AG08396 (cell line): Measurements from ENCODE around the gene PRMT7.

Source experiments
- DNase-seq: peaks from one replicate; pipeline ENCODE4 v3.0.0; 2012; ENCODE audit warnings: low spot score, mixed read lengths

Gene PRMT7

DNA sequence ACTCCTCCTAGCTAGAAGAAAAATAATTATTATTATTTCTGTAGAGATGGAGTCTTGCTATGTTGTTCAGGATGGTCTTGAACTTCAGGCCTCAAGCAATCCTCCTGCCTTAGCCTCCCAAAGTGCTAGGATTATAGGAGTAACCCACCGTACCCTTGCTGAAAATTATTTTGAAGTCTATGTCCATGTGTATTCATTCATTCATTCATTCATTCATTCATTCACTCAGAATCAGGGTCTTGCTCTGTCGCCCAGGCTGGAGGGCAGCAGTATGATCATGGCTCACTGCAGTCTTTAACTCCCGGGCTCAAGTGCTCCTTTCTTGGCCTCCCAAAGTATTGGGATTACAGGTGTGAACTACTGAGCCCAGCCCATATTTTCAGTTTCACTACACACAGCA lies 4.2 kb upstream of the PRMT7 start:
- DNase-seq, result no peak

DNA sequence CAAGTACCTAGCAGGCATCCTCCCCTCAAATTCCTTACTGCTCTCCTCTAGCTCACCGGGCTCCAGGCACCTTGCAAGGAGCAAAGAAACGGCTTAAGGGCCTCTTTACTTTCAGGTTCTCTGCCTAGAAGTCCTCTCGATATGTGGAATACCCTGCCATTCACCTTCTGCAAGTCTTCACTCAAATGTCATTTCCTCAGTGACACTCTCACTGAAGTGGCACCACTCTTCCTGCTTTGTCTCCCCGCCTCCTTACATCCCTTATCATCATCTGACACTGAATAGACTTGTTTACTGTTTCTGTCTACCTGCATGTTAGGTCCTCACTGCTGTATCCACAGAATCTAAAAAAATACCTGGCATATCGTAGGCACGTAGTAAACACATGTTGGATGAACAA lies 1.0 kb upstream of the PRMT7 start:
- no peak for DNase-seq

DNA sequence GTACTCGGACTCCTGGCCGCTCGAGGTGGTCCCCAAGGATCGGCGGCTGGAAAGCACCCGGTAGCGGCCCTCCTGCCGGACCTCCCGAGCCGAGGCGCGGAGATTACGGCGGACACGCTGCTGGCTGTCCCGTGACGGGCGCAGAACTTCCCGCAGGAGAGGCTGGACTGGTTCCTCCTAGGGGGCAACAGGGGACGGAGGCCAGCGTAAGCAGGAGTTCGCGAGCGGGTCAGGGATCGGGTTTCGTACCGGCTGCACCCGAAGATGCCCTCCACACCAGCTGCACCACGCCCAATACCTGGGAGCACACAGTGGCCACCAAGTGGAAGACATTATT lies 414 bp upstream of the PRMT7 start:
- peak; percentile 51 for DNase-seq

DNA sequence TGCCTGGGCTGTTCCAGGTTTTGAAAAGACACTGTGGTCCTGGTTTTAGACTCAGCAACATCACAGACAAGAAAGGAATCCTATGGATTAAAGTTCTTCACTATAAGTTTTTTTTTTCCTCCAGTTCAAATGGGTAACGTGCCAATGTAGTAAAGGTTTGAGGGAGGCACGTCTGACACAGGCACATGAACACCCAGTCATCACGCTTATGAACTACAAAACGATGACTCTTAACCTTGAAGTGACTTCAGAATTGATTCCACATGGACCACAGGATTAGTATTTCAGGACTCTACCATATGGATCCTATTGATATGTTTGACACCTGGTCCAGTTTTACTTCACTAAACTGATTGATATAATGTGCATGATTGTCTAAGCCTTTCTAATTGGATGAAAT lies 2.3 kb downstream of the PRMT7 start:
- no peak for DNase-seq

GRCh38 chr16:68319185-68319908 lies 8.5 kb downstream of the PRMT7 start:
- DNase-seq, result no peak

GRCh38 chr16:68324336-68324735 lies 13.5 kb downstream of the PRMT7 start:
- no peak for DNase-seq

DNA sequence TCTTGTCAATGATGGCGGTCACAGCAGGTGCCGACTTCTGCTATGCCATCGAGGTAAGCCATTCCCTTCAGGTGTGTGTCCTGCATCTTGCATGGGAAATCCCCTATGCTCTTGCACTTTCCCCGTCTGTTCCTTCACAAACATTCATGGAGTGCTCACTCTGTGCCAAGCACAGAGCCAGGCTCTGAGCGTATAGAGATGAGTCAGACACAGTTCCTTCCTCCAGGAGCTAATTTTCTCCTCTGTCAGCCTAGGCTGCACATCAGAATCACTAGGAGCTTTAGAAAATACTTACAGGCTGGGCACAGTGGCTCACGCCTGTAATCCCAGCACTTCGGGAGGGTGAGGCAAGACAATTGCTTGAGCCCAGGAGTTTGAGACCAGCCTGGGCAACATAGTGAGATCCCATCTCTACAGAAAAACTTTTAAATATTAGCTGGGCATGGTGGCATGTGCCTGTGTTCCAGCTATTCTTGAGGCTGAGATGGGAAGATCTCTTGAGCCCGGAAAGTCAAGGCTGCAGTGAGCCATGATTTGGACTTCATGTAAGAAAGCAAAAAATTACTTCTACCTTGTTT lies 14.1 kb downstream of the PRMT7 start:
- DNase-seq, result no peak

- peak; percentile 90 for DNase-seq
Observed at GRCh38 chr16:68328151-68328859, 17.5 kb downstream of the PRMT7 start.

DNA sequence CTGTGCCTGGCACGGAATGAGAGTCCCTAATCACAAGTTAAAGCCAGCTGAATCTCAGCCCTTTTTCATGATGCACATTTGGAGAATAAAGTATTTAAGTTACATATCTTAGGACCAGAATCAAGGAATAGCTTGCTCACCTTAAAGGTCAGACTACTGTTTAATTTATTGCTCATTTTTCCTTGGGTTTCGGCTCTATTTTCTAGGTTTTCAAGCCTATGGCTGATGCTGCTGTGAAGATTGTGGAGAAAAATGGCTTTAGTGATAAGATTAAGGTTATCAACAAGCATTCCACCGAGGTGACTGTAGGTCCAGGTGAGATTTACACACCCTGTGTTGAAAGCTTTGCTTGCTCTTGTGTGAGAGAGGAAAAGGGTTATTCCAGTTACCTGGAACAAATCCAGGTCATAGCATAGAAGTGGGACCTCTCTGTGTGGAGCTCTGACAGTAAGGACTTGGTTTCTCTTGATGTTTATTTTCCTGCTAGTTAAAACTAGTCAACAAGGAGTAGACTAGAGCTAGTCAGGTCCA lies 18.1 kb downstream of the PRMT7 start:
- DNase-seq, result no peak

- peak; percentile 62 for DNase-seq
Observed at GRCh38 chr16:68331879-68332410, 21.1 kb downstream of the PRMT7 start.

DNA sequence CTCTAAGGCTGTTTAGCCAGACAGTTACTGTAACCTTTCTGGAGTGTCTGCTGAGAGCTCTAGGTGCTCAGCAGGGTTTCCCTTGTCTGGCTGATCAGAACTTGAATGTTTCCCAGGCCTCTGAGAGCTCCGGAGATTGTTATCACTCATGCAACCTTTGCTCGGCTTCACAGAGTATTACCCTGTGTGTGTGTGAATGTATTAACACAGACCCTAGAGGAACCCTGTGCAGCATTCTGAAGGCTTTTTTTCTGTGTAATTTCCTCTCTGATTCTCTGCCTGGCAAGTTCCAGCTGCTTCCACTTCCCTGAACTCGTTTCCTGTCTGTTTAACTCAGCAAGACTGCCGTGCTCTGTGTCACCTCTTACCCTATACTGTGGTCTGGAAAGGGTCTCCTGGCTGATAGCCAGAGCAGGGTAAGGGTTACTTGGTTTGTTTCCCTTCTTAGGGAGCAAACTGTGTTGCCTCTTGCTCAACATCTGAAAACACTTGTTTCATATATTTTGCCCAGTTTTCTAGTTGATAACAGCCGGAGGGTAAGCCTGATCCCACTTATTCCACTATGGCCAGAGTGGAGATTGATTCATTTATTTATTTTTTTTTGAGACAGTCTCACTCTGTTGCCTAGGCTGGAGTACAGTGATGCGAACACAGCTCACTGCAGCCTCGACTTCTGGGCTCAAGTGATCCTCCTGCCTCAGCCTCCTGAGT lies 21.7 kb downstream of the PRMT7 start:
- no peak for DNase-seq

GRCh38 chr16:68335175-68335574 lies 24.4 kb downstream of the PRMT7 start:
- DNase-seq, result no peak

DNA sequence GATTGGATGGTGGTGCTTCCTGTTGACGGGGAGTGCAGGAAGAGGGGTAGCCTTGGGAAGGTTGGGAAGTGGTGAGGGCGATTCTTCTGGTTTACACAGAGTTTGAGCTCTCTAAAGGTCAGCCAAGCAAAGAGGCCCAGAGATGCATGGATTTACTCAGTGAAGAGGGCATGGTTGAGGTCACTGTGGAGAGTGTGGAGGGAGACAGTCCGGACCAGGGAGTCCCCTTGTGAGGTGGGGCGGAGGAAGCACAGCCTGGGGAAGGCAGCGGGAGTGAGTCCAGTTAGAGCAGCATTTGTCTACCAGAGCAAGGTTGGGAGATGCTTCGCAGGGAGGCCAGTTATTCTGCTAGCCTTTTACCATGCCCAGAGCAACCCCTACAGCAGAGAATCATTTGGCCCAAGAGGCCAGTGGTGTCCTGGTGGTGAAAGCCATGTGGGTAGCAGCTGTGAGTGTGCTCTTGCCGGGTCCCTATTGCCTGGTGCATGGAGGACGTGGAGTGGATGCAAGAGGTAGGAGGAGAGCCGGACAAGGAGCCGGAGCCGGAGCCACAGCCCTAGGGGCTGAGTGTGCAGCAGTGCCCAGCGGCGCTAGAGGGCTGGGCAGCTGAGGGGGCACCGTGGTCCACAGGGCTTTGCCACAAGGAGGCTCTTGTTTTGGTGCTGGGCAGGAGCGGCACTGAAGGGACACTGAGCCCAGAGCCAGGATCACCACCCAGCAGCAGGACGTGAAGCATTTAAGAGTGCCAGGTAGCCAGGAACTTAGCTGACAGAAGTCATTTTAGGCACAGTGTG lies 27.7 kb downstream of the PRMT7 start:
- no peak for DNase-seq

GRCh38 chr16:68339214-68339613 lies 28.4 kb downstream of the PRMT7 start:
- DNase-seq, result no peak

GRCh38 chr16:68342620-68343019 lies 31.8 kb downstream of the PRMT7 start:
- no peak for DNase-seq

- DNase-seq, result no peak
Observed at GRCh38 chr16:68343137-68343536, 32.3 kb downstream of the PRMT7 start.

DNA sequence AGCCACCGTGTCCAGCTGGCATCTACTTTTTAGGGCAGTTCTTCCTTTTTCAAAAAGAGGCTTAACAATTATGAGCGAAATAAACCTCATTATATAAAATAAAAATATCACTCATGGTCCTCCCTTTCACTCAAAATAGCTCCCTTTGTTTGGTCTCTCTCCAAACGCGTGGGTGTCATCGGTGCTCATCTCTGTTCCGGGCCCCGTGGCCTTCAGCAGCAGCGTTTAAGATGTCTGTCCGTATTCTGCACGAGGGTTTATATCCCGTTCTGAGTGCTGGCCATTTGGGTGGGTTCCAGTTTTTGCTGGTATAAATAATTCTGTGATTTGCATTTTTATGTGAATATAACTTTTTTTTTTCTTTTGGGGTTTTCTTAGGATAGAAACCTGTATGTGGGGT lies 33.4 kb downstream of the PRMT7 start:
- no peak for DNase-seq

- no peak for DNase-seq
Observed at GRCh38 chr16:68345351-68345810, 34.6 kb downstream of the PRMT7 start.

GRCh38 chr16:68345958-68346635 lies 35.3 kb downstream of the PRMT7 start:
- no peak for DNase-seq

DNA sequence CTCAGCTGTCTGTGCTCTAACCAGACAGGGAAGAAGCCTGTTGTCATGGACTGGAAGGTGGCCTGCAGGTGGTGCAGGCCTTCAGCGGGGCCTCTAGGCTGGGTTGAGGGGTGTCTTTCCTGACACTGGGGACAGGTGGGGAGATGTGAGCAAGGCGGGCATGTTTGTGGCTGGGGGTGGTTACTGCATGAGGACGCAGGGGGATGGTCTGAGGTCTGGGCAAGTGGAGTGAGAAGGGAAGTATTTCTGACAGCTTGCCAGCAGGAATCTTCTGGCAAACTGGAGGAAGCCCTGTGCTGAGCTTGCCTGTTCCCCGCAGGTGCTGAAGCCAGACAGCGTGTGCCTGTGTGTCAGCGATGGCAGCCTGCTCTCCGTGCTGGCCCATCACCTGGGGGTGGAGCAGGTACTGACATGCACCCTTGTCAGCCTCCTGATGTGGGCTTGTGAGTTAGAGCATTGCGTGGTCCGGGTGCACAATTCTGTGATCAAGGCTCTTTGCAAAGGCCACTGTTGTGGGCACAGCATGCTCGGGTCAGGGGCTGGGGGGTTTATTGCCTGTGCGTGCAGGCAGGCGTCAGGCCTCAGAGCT lies 36.2 kb downstream of the PRMT7 start:
- no peak for DNase-seq
